ENCODE data around the gene EGFR.

The EGFR gene

GRCh38 chr7:55131142-55131929 is 112.5 kb downstream of the EGFR start:
- Histone ChIP-seq H3K27ac (ENCODE audit: low read depth, low read length) (no peak overlapping the region), H3K4me2 (ENCODE audit: low read length) (no peak overlapping the region)

GRCh38 chr7:55132550-55132889 is 113.7 kb downstream of the EGFR start:
- H3K9me2 ChIP-seq (replicated peaks; ENCODE audit: control insufficient read depth, low read length), result no peaks in the 10 kb centered on the region
- peaks cover 4% of the 10 kb centered on the region; the same call in 1 of the 2 replicates for H3K4me1 ChIP-seq (ENCODE audit: control insufficient read depth, low read length)
- no peaks in the 10 kb centered on the region for H3K9me3 ChIP-seq (ENCODE audit: control insufficient read depth, insufficient read depth, low read length)
- no peak overlapping the region for H3K4me3 ChIP-seq (ENCODE audit: low read length)
- no peaks in the 10 kb centered on the region for H4K20me1 ChIP-seq (ENCODE audit: control insufficient read depth, insufficient read depth, low read depth, low read length)
- H3K27ac ChIP-seq (ENCODE audit: low read depth, low read length), result no peak overlapping the region
- H3K36me3 ChIP-seq (ENCODE audit: control insufficient read depth, low read length), result no peaks in the 10 kb centered on the region
- H3K27me3 ChIP-seq (ENCODE audit: control insufficient read depth, low read length), result peaks cover 7% of the 10 kb centered on the region; the same call in 1 of the 2 replicates
- no peaks in the 10 kb centered on the region for H3F3A ChIP-seq (ENCODE audit: control insufficient read depth, insufficient read depth)
- H3K4me2 ChIP-seq (ENCODE audit: low read length), result no peak overlapping the region
- no peaks in the 10 kb centered on the region for H3K79me2 ChIP-seq (ENCODE audit: control insufficient read depth, low read length)
- no peak for TF ChIP-seq EZH2phosphoT487 (IDR thresholded peaks at IDR 0.05; ENCODE audit: borderline replicate concordance, low read length)
- no peak for TF ChIP-seq CTCF (IDR thresholded peaks at IDR 0.05; ENCODE audit: low read depth, low read length, poor library complexity, severe bottlenecking)

More at GRCh38 chr7:55131142-55131929, 112.5 kb downstream of the EGFR start:
- H3K9me3 ChIP-seq (ENCODE audit: control insufficient read depth, insufficient read depth, low read length), result no peaks in the 10 kb centered on the region
- H4K20me1 ChIP-seq (ENCODE audit: control insufficient read depth, insufficient read depth, low read depth, low read length), result no peaks in the 10 kb centered on the region
- H3F3A ChIP-seq (ENCODE audit: control insufficient read depth, insufficient read depth), result no peaks in the 10 kb centered on the region
- no peaks in the 10 kb centered on the region for H3K79me2 ChIP-seq (ENCODE audit: control insufficient read depth, low read length)
- peaks cover 7% of the 10 kb centered on the region; the same call in 1 of the 2 replicates for H3K27me3 ChIP-seq (ENCODE audit: control insufficient read depth, low read length)
- H3K4me3 ChIP-seq (ENCODE audit: low read length), result no peak overlapping the region
- no peaks in the 10 kb centered on the region for H3K36me3 ChIP-seq (ENCODE audit: control insufficient read depth, low read length)
- TF ChIP-seq EZH2phosphoT487 (IDR thresholded peaks at IDR 0.05; ENCODE audit: borderline replicate concordance, low read length) (no peak), CTCF (IDR thresholded peaks at IDR 0.05; ENCODE audit: low read depth, low read length, poor library complexity, severe bottlenecking) (no peak)
- H3K9me2 ChIP-seq (replicated peaks; ENCODE audit: control insufficient read depth, low read length), result no peaks in the 10 kb centered on the region
- peaks cover 4% of the 10 kb centered on the region; the same call in 1 of the 2 replicates for H3K4me1 ChIP-seq (ENCODE audit: control insufficient read depth, low read length)

GRCh38 chr7:55132890-55133551 is 114.2 kb downstream of the EGFR start:
- no peaks in the 10 kb centered on the region for H3F3A ChIP-seq (ENCODE audit: control insufficient read depth, insufficient read depth)
- H3K4me2 ChIP-seq (ENCODE audit: low read length), result no peak overlapping the region
- no peaks in the 10 kb centered on the region for H3K9me2 ChIP-seq (replicated peaks; ENCODE audit: control insufficient read depth, low read length)
- no peaks in the 10 kb centered on the region for H3K9me3 ChIP-seq (ENCODE audit: control insufficient read depth, insufficient read depth, low read length)
- peaks cover 4% of the 10 kb centered on the region; the same call in 1 of the 2 replicates for H3K4me1 ChIP-seq (ENCODE audit: control insufficient read depth, low read length)
- H3K27ac ChIP-seq (ENCODE audit: low read depth, low read length), result no peak overlapping the region
- H3K27me3 ChIP-seq (ENCODE audit: control insufficient read depth, low read length), result peaks cover 7% of the 10 kb centered on the region; the same call in 1 of the 2 replicates
- TF ChIP-seq EZH2phosphoT487 (IDR thresholded peaks at IDR 0.05; ENCODE audit: borderline replicate concordance, low read length), result no peak
- no peak for TF ChIP-seq CTCF (IDR thresholded peaks at IDR 0.05; ENCODE audit: low read depth, low read length, poor library complexity, severe bottlenecking)
- no peaks in the 10 kb centered on the region for H4K20me1 ChIP-seq (ENCODE audit: control insufficient read depth, insufficient read depth, low read depth, low read length)
- H3K79me2 ChIP-seq (ENCODE audit: control insufficient read depth, low read length), result no peaks in the 10 kb centered on the region
- no peaks in the 10 kb centered on the region for H3K36me3 ChIP-seq (ENCODE audit: control insufficient read depth, low read length)
- no peak overlapping the region for H3K4me3 ChIP-seq (ENCODE audit: low read length)
